H9 (cell line): Measurements from ENCODE around the gene RTTN. TPM values are rescaled to one million over a fixed set of nuclear protein-coding genes. Genes with fewer than 3 reads are reported as not detected.

Experiments
- DNase-seq: peaks from one replicate; pipeline ENCODE4 v3.0.0-alpha.2; 2017
- H2AFZ ChIP-seq: one replicate; pipeline ENCODE4 v1.6.1; 2013; ENCODE audit warnings: mild to moderate bottlenecking, low read length, control low read depth, moderate library complexity
- H2AK5ac ChIP-seq: 2 replicates; pipeline ENCODE4 v1.6.1; 2013; ENCODE audit warnings: low read length, control low read depth, mixed read lengths; ENCODE audit not compliant: insufficient read length
- H2BK120ac ChIP-seq: one replicate; pipeline ENCODE4 v1.6.1; 2013; ENCODE audit warnings: low read depth, mild to moderate bottlenecking, low read length, control low read depth, inconsistent platforms; ENCODE audit not compliant: poor library complexity, severe bottlenecking
- H2BK12ac ChIP-seq: 2 replicates; pipeline ENCODE4 v1.6.1; 2013; ENCODE audit warnings: low read length, control low read depth, mixed read lengths, low read depth; ENCODE audit not compliant: insufficient read length
- H2BK15ac ChIP-seq: 2 replicates; pipeline ENCODE4 v1.6.1; 2013; ENCODE audit warnings: low read depth, low read length, control low read depth
- H2BK20ac ChIP-seq: one replicate; pipeline ENCODE4 v1.6.1; 2013; ENCODE audit warnings: low read depth, mild to moderate bottlenecking, low read length, control low read depth, inconsistent platforms; ENCODE audit not compliant: poor library complexity, severe bottlenecking
- H2BK5ac ChIP-seq: 2 replicates; pipeline ENCODE4 v1.6.1; 2013; ENCODE audit warnings: low read length, control low read depth, mixed read lengths; ENCODE audit not compliant: insufficient read length
- H3K14ac ChIP-seq: 2 replicates; pipeline ENCODE4 v1.6.1; 2013; ENCODE audit warnings: low read length, control low read depth; ENCODE audit not compliant: insufficient read depth
- H3K18ac ChIP-seq: 2 replicates; pipeline ENCODE4 v1.6.1; 2013; ENCODE audit warnings: low read depth, mild to moderate bottlenecking, mixed read lengths, low read length, control low read depth; ENCODE audit not compliant: insufficient read length
- H3K23ac ChIP-seq: 2 replicates; pipeline ENCODE4 v1.6.1; 2013; ENCODE audit warnings: low read length, control low read depth, mixed read lengths, low read depth; ENCODE audit not compliant: insufficient read length
- H3K23me2 ChIP-seq: 2 replicates; pipeline ENCODE4 v1.6.1; 2013; ENCODE audit warnings: low read depth, mild to moderate bottlenecking, mixed read lengths, low read length, control low read depth; ENCODE audit not compliant: insufficient read length, poor library complexity, severe bottlenecking
- H3K27ac ChIP-seq: 2 replicates; pipeline ENCODE4 v1.5.1; 2013; ENCODE audit warnings: low read length, control low read depth, mixed read lengths, low read depth; ENCODE audit not compliant: insufficient read length
- H3K27me3 ChIP-seq: 2 replicates; pipeline ENCODE4 v1.6.1; 2013; ENCODE audit warnings: low read length, control low read depth, inconsistent platforms; ENCODE audit not compliant: insufficient read depth
- H3K4ac ChIP-seq: 2 replicates; pipeline ENCODE4 v1.6.1; 2013; ENCODE audit warnings: low read depth, mild to moderate bottlenecking, control low read depth, inconsistent platforms, low read length, moderate library complexity
- H3K4me1 ChIP-seq: 2 replicates; pipeline ENCODE4 v1.6.1; 2013; ENCODE audit warnings: low read length, control low read depth, inconsistent platforms; ENCODE audit not compliant: insufficient read depth
- H3K4me2 ChIP-seq: 2 replicates; pipeline ENCODE4 v1.6.1; 2013; ENCODE audit warnings: low read length, control low read depth, mixed read lengths; ENCODE audit not compliant: insufficient read length, insufficient read depth
- H3K56ac ChIP-seq: 2 replicates; pipeline ENCODE4 v1.6.1; 2013; ENCODE audit warnings: low read depth, mild to moderate bottlenecking, mixed read lengths, low read length, control low read depth; ENCODE audit not compliant: insufficient read length
- H3K79me1 ChIP-seq: 2 replicates; pipeline ENCODE4 v1.6.1; 2013; ENCODE audit warnings: low read depth, mild to moderate bottlenecking, moderate library complexity, low read length, control low read depth, inconsistent platforms; ENCODE audit not compliant: insufficient read depth, poor library complexity, severe bottlenecking
- H3K79me2 ChIP-seq: 2 replicates; pipeline ENCODE4 v1.6.1; 2013; ENCODE audit warnings: low read length, control low read depth, inconsistent platforms; ENCODE audit not compliant: insufficient read depth
- H3K9ac ChIP-seq: 2 replicates; pipeline ENCODE4 v1.6.1; 2013; ENCODE audit warnings: low read length, control low read depth, mixed read lengths; ENCODE audit not compliant: insufficient read length; ENCODE audit errors: extremely low read depth
- H3K9me3 ChIP-seq: one replicate; pipeline ENCODE4 v1.6.1; 2013; ENCODE audit warnings: low read depth, low read length, inconsistent platforms; ENCODE audit not compliant: control insufficient read depth
- H3T11ph ChIP-seq: one replicate; pipeline ENCODE4 v1.6.1; 2013; ENCODE audit warnings: mild to moderate bottlenecking, low read length, control low read depth, inconsistent platforms
- H4K20me1 ChIP-seq: one replicate; pipeline ENCODE4 v1.6.1; 2013; ENCODE audit not compliant: control insufficient read depth, insufficient read length, insufficient read depth
- H4K5ac ChIP-seq: 2 replicates; pipeline ENCODE4 v1.6.1; 2013; ENCODE audit warnings: low read depth, mild to moderate bottlenecking, mixed read lengths, low read length, control low read depth; ENCODE audit not compliant: insufficient read length
- H4K8ac ChIP-seq: replicated peaks from 2 replicates; pipeline ENCODE4 v1.6.1; 2013; ENCODE audit warnings: low read length, control low read depth, mixed read lengths, low read depth; ENCODE audit not compliant: insufficient read length
- H4K91ac ChIP-seq: 2 replicates; pipeline ENCODE4 v1.6.1; 2013; ENCODE audit warnings: low read depth, mild to moderate bottlenecking, moderate library complexity, mixed read lengths, low read length, control low read depth; ENCODE audit not compliant: insufficient read length
- H3K27ac Mint-ChIP-seq, 3 experiments: 2 replicates in 2 of 3; 3 replicates in 1 of 3; pipeline ENCODE4 v1.8.0; 2020 to 2021; ENCODE audit warnings: mixed read lengths in 3 of 3, mild to moderate bottlenecking in 1 of 3, moderate library complexity in 1 of 3
- H3K27me3 Mint-ChIP-seq: 2 replicates; pipeline ENCODE4 v1.8.0; 2021; ENCODE audit warnings: low read depth, mild to moderate bottlenecking, moderate library complexity, mixed read lengths
- H3K36me3 Mint-ChIP-seq, 3 experiments: 2 replicates in 2 of 3; 3 replicates in 1 of 3; pipeline ENCODE4 v1.8.0; 2020 to 2021; ENCODE audit warnings: low read depth in 3 of 3, mixed read lengths in 3 of 3; ENCODE audit not compliant: insufficient read depth in 1 of 3
- H3K4me1 Mint-ChIP-seq, 2 experiments: 2 replicates each; pipeline ENCODE4 v1.8.0; 2020; ENCODE audit warnings: mixed read lengths in 2 of 2
- H3K4me3 Mint-ChIP-seq, 2 experiments: 2 replicates in 1 of 2; 3 replicates in 1 of 2; pipeline ENCODE4 v1.8.0; 2020 to 2021; ENCODE audit warnings: mild to moderate bottlenecking in 2 of 2, mixed read lengths in 2 of 2, moderate library complexity in 1 of 2
- H3K9me3 Mint-ChIP-seq, 2 experiments: 2 replicates in 1 of 2; 3 replicates in 1 of 2; pipeline ENCODE4 v1.8.0; 2020; ENCODE audit warnings: mild to moderate bottlenecking in 2 of 2, mixed read lengths in 2 of 2, moderate library complexity in 1 of 2
- CTCF ChIP-seq: fragments of 200-600 bp; sonication (generic); conservative IDR thresholded peaks from 3 replicates; pipeline ENCODE4 v1.8.0; 2021; ENCODE audit warnings: antibody characterized with exemption, mild to moderate bottlenecking
- WGBS: extraction: QIAGEN DNeasy Blood & Tissue Kit; methylation state at CpG from one replicate; pipeline ENCODE4 v1.1.7; 2013; ENCODE audit warnings: missing lambda C conversion rate, low lambda C conversion rate, mixed read lengths; ENCODE audit not compliant: insufficient read length; ENCODE audit errors: extremely low coverage; 5-methylcytosine and 5-hydroxymethylcytosine counted together
- total RNA-seq: library from RNA; stranded (reverse); gene quantifications from 2 replicates; pipeline ENCODE4 v1.2.1, GENCODE V29; 2021

Gene RTTN
- total RNA-seq, 1 experiment from 2014 or later, result 17.6 TPM

DNA sequence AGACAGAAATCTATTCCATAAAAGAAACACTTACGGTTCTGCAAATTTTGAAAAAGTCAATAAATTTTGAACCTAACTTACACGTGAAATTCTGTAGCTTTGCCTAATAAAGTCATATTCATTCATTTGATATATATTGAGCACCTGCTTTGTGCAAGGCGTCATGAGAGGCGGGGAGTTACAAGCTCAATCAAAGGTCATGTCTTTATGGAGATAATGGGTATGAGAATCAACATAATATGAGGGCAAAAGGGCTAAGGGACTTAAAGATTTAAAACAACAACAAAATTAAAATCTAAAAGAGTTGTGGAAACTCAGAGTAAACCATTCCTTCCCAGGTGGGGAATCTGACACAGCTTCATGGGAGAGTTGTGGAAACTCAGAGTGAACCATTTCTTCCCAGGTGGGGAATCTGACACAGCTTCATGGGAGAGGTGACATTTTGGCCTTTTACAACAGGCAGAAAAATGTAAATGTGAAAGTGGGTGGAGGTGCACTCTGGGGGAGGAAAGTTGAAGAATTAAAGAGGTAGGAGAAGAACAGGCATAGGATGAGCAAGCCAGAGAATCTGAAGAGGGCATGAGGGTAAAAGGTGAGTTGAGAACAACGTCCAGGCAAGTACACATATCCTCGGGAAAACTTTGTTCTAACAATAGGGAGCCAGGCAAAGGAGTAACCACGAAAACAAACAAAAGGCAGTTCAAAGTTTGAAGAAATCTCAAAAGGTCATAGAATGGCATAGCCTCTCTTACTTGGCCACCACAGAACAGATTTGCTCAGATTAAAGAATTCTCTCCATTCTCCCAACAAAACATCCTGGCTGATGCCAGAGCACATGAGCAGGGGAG is 208.3 kb downstream of the RTTN start:
- H4K8ac ChIP-seq, result no peak overlapping the region
- no peak overlapping the region for H4K5ac ChIP-seq
- no peak overlapping the region for H2AFZ ChIP-seq
- H3K9me3 Mint-ChIP-seq, result no peaks in the 10 kb centered on the region; a peak in 1 of 5 replicates
- no peak overlapping the region for H2BK12ac ChIP-seq
- no peak overlapping the region for H3K4me2 ChIP-seq
- no peak overlapping the region for H3K14ac ChIP-seq
- DNase-seq, result no peak
- H3K23ac ChIP-seq, result no peak overlapping the region
- no peak overlapping the region for H3K9ac ChIP-seq
- no peak overlapping the region for H2BK5ac ChIP-seq
- no peaks in the 10 kb centered on the region for H4K20me1 ChIP-seq
- no peaks in the 10 kb centered on the region for H3K9me3 ChIP-seq
- no peak overlapping the region for H3T11ph ChIP-seq
- peaks cover 5% of the 10 kb centered on the region; the same call in 1 of the 2 replicates for H3K4me1 ChIP-seq
- no peaks in the 10 kb centered on the region for H3K23me2 ChIP-seq
- no peak overlapping the region for H2BK20ac ChIP-seq
- no peak for TF ChIP-seq CTCF
- peak overlapping the region; percentile 31 to 68 (median 57); a peak in 6 of 7 replicates for H3K27ac Mint-ChIP-seq
- H3K18ac ChIP-seq, result no peak overlapping the region
- H4K91ac ChIP-seq, result no peak overlapping the region
- no peak overlapping the region for H3K4ac ChIP-seq
- peaks cover 3% of the 10 kb centered on the region; the same call in 1 of the 2 replicates for H3K27me3 ChIP-seq
- H3K27me3 Mint-ChIP-seq, result no peaks in the 10 kb centered on the region
- no CpG with 5 or more reads among the region's 7 CpGs for WGBS
- H3K4me3 Mint-ChIP-seq, result no peak overlapping the region
- H3K56ac ChIP-seq, result no peak overlapping the region
- H2BK120ac ChIP-seq, result no peak overlapping the region
- no peak overlapping the region for H3K27ac ChIP-seq
- peaks cover 27 to 30% of the 10 kb centered on the region in 2 experiments for H3K4me1 Mint-ChIP-seq
- H2BK15ac ChIP-seq, result no peak overlapping the region
- H2AK5ac ChIP-seq, result no peak overlapping the region
- H3K79me1 ChIP-seq, result no peaks in the 10 kb centered on the region
- H3K36me3 Mint-ChIP-seq, result peaks cover 0 to 7% (median 0%) of the 10 kb centered on the region in 3 experiments; a peak in 3 of 7 replicates
- H3K79me2 ChIP-seq, result no peaks in the 10 kb centered on the region
